Stimulated activated naive CD4-positive, alpha-beta T cell (primary cell): ENCODE data around the gene EGFL7.
A peak's percentile ranks its signal among the peaks of the same experiment; 100 is the strongest.

ENCODE experiments used
- DNase-seq, 6 experiments: peaks; one replicate each; lab custom pipeline; 2025; lab: John Stamatoyannopoulos, UW

The EGFL7 gene

GRCh38 chr9:136624184-136624951 is 38.3 kb upstream of the EGFL7 start:
- DNase-seq, result no peak

- DNase-seq, result no peak
Observed at GRCh38 chr9:136625101-136626065, 37.3 kb upstream of the EGFL7 start.

- DNase-seq, result no peak
Observed at GRCh38 chr9:136626066-136626725, 36.5 kb upstream of the EGFL7 start.

- no peak for DNase-seq
Observed at GRCh38 chr9:136626740-136627642, 35.7 kb upstream of the EGFL7 start.

GRCh38 chr9:136627703-136628102 is 35.0 kb upstream of the EGFL7 start:
- DNase-seq, result no peak

- no peak for DNase-seq
Observed at GRCh38 chr9:136628268-136628667, 34.4 kb upstream of the EGFL7 start.

- DNase-seq, result no peak
Observed at GRCh38 chr9:136629001-136629878, 33.5 kb upstream of the EGFL7 start.

- DNase-seq, result peak; percentile 15 to 69 (median 50)
Observed at GRCh38 chr9:136629879-136630661, 32.6 kb upstream of the EGFL7 start.

- no peak for DNase-seq
Observed at GRCh38 chr9:136630662-136630992, 32.1 kb upstream of the EGFL7 start.

- DNase-seq, result peak; percentile 68 to 87 (median 72)
Observed at GRCh38 chr9:136631038-136632000, 31.4 kb upstream of the EGFL7 start.

- peak in 1 of 6 experiments; percentile 8 for DNase-seq
Observed at GRCh38 chr9:136632072-136632471, 30.6 kb upstream of the EGFL7 start.

GRCh38 chr9:136632491-136633106 is 30.1 kb upstream of the EGFL7 start:
- peak in 1 of 6 experiments; percentile 8 for DNase-seq

- no peak for DNase-seq
Observed at GRCh38 chr9:136634904-136635303, 27.8 kb upstream of the EGFL7 start.

- DNase-seq, result no peak
Observed at GRCh38 chr9:136640171-136641111, 22.3 kb upstream of the EGFL7 start.

- no peak for DNase-seq
Observed at GRCh38 chr9:136642439-136642921, 20.2 kb upstream of the EGFL7 start.

- DNase-seq, result no peak
Observed at GRCh38 chr9:136643596-136644342, 18.9 kb upstream of the EGFL7 start.
